T-cell (primary cell): ENCODE results near the gene ANKRD33B. TPM values are rescaled to one million over a fixed set of nuclear protein-coding genes. Genes with fewer than 3 reads are reported as not detected.

Experiments used
- ATAC-seq, 4 experiments: fragments of 200-7000 bp in 3 of 4; fragments of 150-1000 bp in 1 of 4; cut with Tn5 transposase; replicated peaks in 1 of 4; 1 replicate in 3 of 4; 2 replicates in 1 of 4; pipeline ENCODE4 v1.10.0; 2021; ENCODE audit warnings: moderate library complexity in 3 of 4, mild to moderate bottlenecking in 2 of 4, moderate number of reproducible peaks in 1 of 4
- CTCF ChIA-PET, 2 donors: fragments of 300-600 bp; sonication (Branson Sonifier 250); formaldehyde crosslinking; loops; one replicate each; lab custom pipeline; 2022; ENCODE audit warnings: antibody characterized with exemption in 2 of 2; lab: Charles Lee
- POLR2A ChIA-PET, 2 donors: fragments of 300-600 bp; sonication (Branson Sonifier 250); formaldehyde crosslinking; loops; one replicate each; lab custom pipeline; 2022; ENCODE audit warnings: antibody characterized with exemption in 2 of 2; lab: Charles Lee
- DNase-seq, 35 experiments: peaks; one replicate each; pipeline versions ENCODE4 v3.0.0 to v3.0.0-alpha.2; 2013 to 2023
- H3K27ac ChIP-seq: one replicate; pipeline ENCODE4 v1.5.1; 2013; ENCODE audit warnings: low read length
- H3K27me3 ChIP-seq, 2 experiments: replicated peaks in 1 of 2; 1 replicate in 1 of 2; 2 replicates in 1 of 2; pipeline versions ENCODE4 v1.6.1 to v1.7.0; 2013; ENCODE audit warnings: low read length in 1 of 2, mixed read lengths in 1 of 2; ENCODE audit not compliant: control insufficient read depth in 2 of 2, insufficient read depth in 2 of 2; ENCODE audit errors: extremely low read depth in 1 of 2
- H3K36me3 ChIP-seq, 2 donors: 1 replicate in 1 of 2; 2 replicates in 1 of 2; pipeline versions ENCODE4 v1.6.1 to v1.7.0; 2013; ENCODE audit warnings: low read length in 1 of 2; ENCODE audit not compliant: control insufficient read depth in 2 of 2, insufficient read depth in 1 of 2; ENCODE audit errors: extremely low read depth in 1 of 2
- H3K4me1 ChIP-seq, 2 experiments: 1 replicate in 1 of 2; 2 replicates in 1 of 2; pipeline versions ENCODE4 v1.6.1 to v1.7.0; 2013; ENCODE audit warnings: low read length in 2 of 2, mixed read lengths in 1 of 2; ENCODE audit not compliant: insufficient read depth in 2 of 2, control insufficient read depth in 1 of 2; ENCODE audit errors: extremely low read depth in 1 of 2
- H3K4me3 ChIP-seq, 2 donors: 1 replicate in 1 of 2; 2 replicates in 1 of 2; pipeline versions ENCODE4 v1.5.1 to v1.7.0; 2013; ENCODE audit warnings: mild to moderate bottlenecking in 2 of 2, low read length in 1 of 2, moderate library complexity in 1 of 2; ENCODE audit not compliant: control insufficient read depth in 1 of 2; ENCODE audit errors: extremely low read depth in 1 of 2
- H3K9me3 ChIP-seq: 2 replicates; pipeline ENCODE4 v1.7.0; 2013
- H3K27ac Mint-ChIP-seq, 2 donors: one replicate each; pipeline ENCODE4 v1.8.0; 2020 to 2021; ENCODE audit warnings: mild to moderate bottlenecking in 2 of 2, mixed read lengths in 2 of 2
- H3K27me3 Mint-ChIP-seq, 2 donors: one replicate each; pipeline ENCODE4 v1.8.0; 2021 to 2022; ENCODE audit warnings: mixed read lengths in 2 of 2
- H3K36me3 Mint-ChIP-seq: one replicate; pipeline ENCODE4 v1.8.0; 2021; ENCODE audit warnings: mixed read lengths
- H3K4me1 Mint-ChIP-seq, 3 donors: one replicate each; pipeline ENCODE4 v1.8.0; 2020 to 2022; ENCODE audit warnings: mixed read lengths in 3 of 3, mild to moderate bottlenecking in 1 of 3
- H3K4me3 Mint-ChIP-seq, 3 donors: one replicate each; pipeline ENCODE4 v1.8.0; 2020 to 2022; ENCODE audit warnings: mild to moderate bottlenecking in 3 of 3, mixed read lengths in 3 of 3, moderate library complexity in 3 of 3
- H3K9me3 Mint-ChIP-seq, 3 donors: one replicate each; pipeline ENCODE4 v1.8.0; 2020 to 2022; ENCODE audit warnings: mixed read lengths in 3 of 3
- WGBS: methylation state at CpG from one replicate; pipeline ENCODE4 v1.1.5; 2013; ENCODE audit warnings: missing lambda C conversion rate; ENCODE audit not compliant: insufficient coverage; 5-methylcytosine and 5-hydroxymethylcytosine counted together
- total RNA-seq, 35 experiments: library from RNA in 6 of 35; stranded (reverse) in 6 of 35; fragments of 120-200 nt in 1 of 35; gene quantifications; one replicate each; pipeline versions ENCODE4 v1.2.1 to v1.2.4 and lab custom pipeline; 2013 to 2026

The ANKRD33B gene
- total RNA-seq, 5 donors from 2014 or later (not counting 1 experiment from before 2014, with no cell fraction given), result 1.0 to 4.1 (median 2.4) TPM

- no peaks in the 10 kb centered on the region for H3K9me3 ChIP-seq
- no peak overlapping the region for H3K4me3 ChIP-seq
- DNase-seq (no peak), ATAC-seq (no peak)
- H3K4me3 Mint-ChIP-seq, result no peak overlapping the region
- peaks cover 11 to 15% of the 10 kb centered on the region in 2 donors for H3K27me3 Mint-ChIP-seq
- H3K36me3 ChIP-seq, result no peaks in the 10 kb centered on the region
- H3K4me1 Mint-ChIP-seq, result peaks cover 5 to 17% (median 6%) of the 10 kb centered on the region in 3 donors
- peaks cover 7% of the 10 kb centered on the region for H3K36me3 Mint-ChIP-seq
- CTCF ChIA-PET, result no interaction called here
- H3K9me3 Mint-ChIP-seq, result peaks cover 6 to 13% (median 8%) of the 10 kb centered on the region in 3 donors
- POLR2A ChIA-PET, result interaction anchor here in 1 of 2 donors (0.6 kb wide), 1 partner anchor 20 kb away, joined by 6 read pairs; no protein-coding TSS in a partner anchor
- peaks cover 0 to 9% of the 10 kb centered on the region in 2 experiments for H3K27me3 ChIP-seq
- no peaks in the 10 kb centered on the region for H3K4me1 ChIP-seq
- no peak overlapping the region for H3K27ac Mint-ChIP-seq
- no CpG with 5 or more reads among the region's 8 CpGs for WGBS
- no peak overlapping the region for H3K27ac ChIP-seq
Observed at GRCh38 chr5:10588109-10588775, 24.4 kb downstream of the ANKRD33B start.

GRCh38 chr5:10588779-10589447 is 25.0 kb downstream of the ANKRD33B start:
- H3K4me3 ChIP-seq, result no peak overlapping the region
- Mint-ChIP-seq H3K9me3 (peaks cover 6 to 13% (median 8%) of the 10 kb centered on the region in 3 donors), H3K4me1 (peaks cover under 1 to 12% (median 1%) of the 10 kb centered on the region in 3 donors), H3K4me3 (no peak overlapping the region), H3K27ac (no peak overlapping the region), H3K36me3 (peaks cover 7% of the 10 kb centered on the region), H3K27me3 (peaks cover 8 to 10% of the 10 kb centered on the region in 2 donors)
- no peaks in the 10 kb centered on the region for H3K4me1 ChIP-seq
- ChIA-PET CTCF (no interaction called here), POLR2A (no interaction called here)
- no peak overlapping the region for H3K27ac ChIP-seq
- ATAC-seq, result no peak
- H3K9me3 ChIP-seq, result no peaks in the 10 kb centered on the region
- H3K27me3 ChIP-seq, result peaks cover 0 to 8% of the 10 kb centered on the region in 2 experiments
- H3K36me3 ChIP-seq, result no peaks in the 10 kb centered on the region
- WGBS, result 39% methylated on average over 6 of the region's 11 CpGs
- DNase-seq, result peak in 1 of 35 experiments; percentile 7

GRCh38 chr5:10590226-10590999 is 26.5 kb downstream of the ANKRD33B start:
- peaks cover 6 to 13% (median 8%) of the 10 kb centered on the region in 3 donors for H3K9me3 Mint-ChIP-seq
- Histone ChIP-seq H3K36me3 (no peaks in the 10 kb centered on the region), H3K27me3 (peaks cover 0 to 5% of the 10 kb centered on the region in 2 experiments), H3K4me3 (no peak overlapping the region), H3K4me1 (no peaks in the 10 kb centered on the region), H3K27ac (no peak overlapping the region), H3K9me3 (no peaks in the 10 kb centered on the region)
- 76% methylated on average over 3 of the region's 13 CpGs for WGBS
- ATAC-seq (no peak), DNase-seq (no peak)
- H3K27ac Mint-ChIP-seq, result no peak overlapping the region
- H3K27me3 Mint-ChIP-seq, result peaks cover 0 to under 1% of the 10 kb centered on the region in 2 donors
- ChIA-PET POLR2A (interaction anchor here (0.5 to 0.8 kb wide), 2 partner anchors 34 to 180 kb away, joined by 3 to 7 read pairs; no protein-coding TSS in a partner anchor), CTCF (no interaction called here)
- H3K4me3 Mint-ChIP-seq, result no peak overlapping the region
- peaks cover 0 to 10% (median 7%) of the 10 kb centered on the region in 3 donors for H3K4me1 Mint-ChIP-seq
- peaks cover 7% of the 10 kb centered on the region for H3K36me3 Mint-ChIP-seq

- DNase-seq, result no peak
- Histone ChIP-seq H3K4me3 (no peak overlapping the region), H3K4me1 (peaks cover 0 to 6% of the 10 kb centered on the region in 2 experiments), H3K27ac (no peak overlapping the region), H3K36me3 (no peaks in the 10 kb centered on the region), H3K27me3 (no peaks in the 10 kb centered on the region), H3K9me3 (no peaks in the 10 kb centered on the region)
- ATAC-seq, result no peak
- Mint-ChIP-seq H3K27me3 (no peaks in the 10 kb centered on the region), H3K27ac (no peak overlapping the region), H3K36me3 (peaks cover 7% of the 10 kb centered on the region), H3K9me3 (peaks cover 6 to 13% (median 8%) of the 10 kb centered on the region in 3 donors), H3K4me3 (no peak overlapping the region), H3K4me1 (peaks cover 6 to 17% (median 10%) of the 10 kb centered on the region in 3 donors)
- no CpG with 5 or more reads among the region's 6 CpGs for WGBS
- POLR2A ChIA-PET, result no interaction called here
- CTCF ChIA-PET, result no interaction called here
Observed at GRCh38 chr5:10591159-10591558, 27.3 kb downstream of the ANKRD33B start.

- no peaks in the 10 kb centered on the region for H3K9me3 ChIP-seq
Observed at GRCh38 chr5:10591966-10592365, 28.1 kb downstream of the ANKRD33B start.

GRCh38 chr5:10592601-10593000 is 28.7 kb downstream of the ANKRD33B start:
- peaks cover 0 to 8% of the 10 kb centered on the region in 2 experiments for H3K4me1 ChIP-seq
- H3K4me3 Mint-ChIP-seq, result no peak overlapping the region
- H3K36me3 Mint-ChIP-seq, result peaks cover 7% of the 10 kb centered on the region
- ChIA-PET CTCF (interaction anchor here (0.5 to 0.7 kb wide), 5 partner anchors 10 to 395 kb away, joined by 3 to 7 read pairs (median 3); no protein-coding TSS in a partner anchor), POLR2A (no interaction called here)
- no peaks in the 10 kb centered on the region for H3K27me3 Mint-ChIP-seq
- H3K4me1 Mint-ChIP-seq, result peaks cover 12 to 26% (median 15%) of the 10 kb centered on the region in 3 donors
- no peak for DNase-seq
- peaks cover 6 to 13% (median 8%) of the 10 kb centered on the region in 3 donors for H3K9me3 Mint-ChIP-seq
- H3K36me3 ChIP-seq, result no peaks in the 10 kb centered on the region
- H3K27ac ChIP-seq, result no peak overlapping the region
- no peak for ATAC-seq
- H3K4me3 ChIP-seq, result no peak overlapping the region
- no peaks in the 10 kb centered on the region for H3K9me3 ChIP-seq
- no peaks in the 10 kb centered on the region for H3K27me3 ChIP-seq
- no peak overlapping the region for H3K27ac Mint-ChIP-seq

More at GRCh38 chr5:10591966-10592365, 28.1 kb downstream of the ANKRD33B start:
- H3K27ac ChIP-seq, result no peak overlapping the region
- ChIA-PET CTCF (no interaction called here), POLR2A (no interaction called here)
- H3K4me1 Mint-ChIP-seq, result peaks cover 11 to 23% (median 15%) of the 10 kb centered on the region in 3 donors
- ATAC-seq (no peak), DNase-seq (no peak)
- no peak overlapping the region for H3K27ac Mint-ChIP-seq
- peaks cover 0 to 8% of the 10 kb centered on the region in 2 experiments for H3K4me1 ChIP-seq
- no CpG with 5 or more reads among the region's 3 CpGs for WGBS
- H3K36me3 Mint-ChIP-seq, result peaks cover 7% of the 10 kb centered on the region
- no peaks in the 10 kb centered on the region for H3K36me3 ChIP-seq
- H3K27me3 Mint-ChIP-seq, result no peaks in the 10 kb centered on the region
- H3K27me3 ChIP-seq, result no peaks in the 10 kb centered on the region
- peaks cover 6 to 13% (median 8%) of the 10 kb centered on the region in 3 donors for H3K9me3 Mint-ChIP-seq
- no peak overlapping the region for H3K4me3 Mint-ChIP-seq
- H3K4me3 ChIP-seq, result no peak overlapping the region
